Kidney epithelial cell (primary cell): Measurements from ENCODE around the gene RNF4. TPM values are rescaled to one million over a fixed set of nuclear protein-coding genes. Genes with fewer than 3 reads are reported as not detected.

Experiments
- DNase-seq: peaks from one replicate; pipeline ENCODE4 v3.0.0-alpha.2; 2010; ENCODE audit warnings: low read depth
- H3K27me3 ChIP-seq: 2 replicates; pipeline ENCODE4 v1.6.0; 2011; ENCODE audit warnings: low read length; ENCODE audit not compliant: control insufficient read depth, insufficient read depth
- H3K36me3 ChIP-seq: 2 replicates; pipeline ENCODE4 v1.5.1; 2011; ENCODE audit warnings: low read length; ENCODE audit not compliant: control insufficient read depth, insufficient read depth
- H3K4me3 ChIP-seq: 2 replicates; pipeline ENCODE4 v1.5.1; 2011; ENCODE audit warnings: low read depth, mild to moderate bottlenecking, control low read depth, low read length
- CTCF ChIP-seq: IDR thresholded peaks from 2 replicates; pipeline ENCODE4 v1.5.1; 2011; ENCODE audit warnings: mild to moderate bottlenecking, moderate library complexity, low read length, control low read depth, inconsistent platforms; ENCODE audit not compliant: insufficient read depth, poor library complexity, severe bottlenecking
- total RNA-seq: library from RNA; depleted of rRNA; stranded (reverse); fragments of >200 nt; gene quantifications from 2 replicates; pipeline ENCODE4 v1.2.3, GENCODE V29; 2015

Gene RNF4
- total RNA-seq, 1 donor from 2014 or later: 88.7 TPM

- Histone ChIP-seq H3K4me3 (no peak overlapping the region), H3K27me3 (no peaks in the 10 kb centered on the region), H3K36me3 (peaks cover 4% of the 10 kb centered on the region)
- no peak for TF ChIP-seq CTCF
- DNase-seq: no peak
Measured at GRCh38 chr4:2515830-2516550, 47.1 kb downstream of the RNF4 start.

- H3K4me3 ChIP-seq: no peak overlapping the region
- no peak for DNase-seq
- no peak for TF ChIP-seq CTCF
- H3K27me3 ChIP-seq: no peaks in the 10 kb centered on the region
- H3K36me3 ChIP-seq: peaks cover 4% of the 10 kb centered on the region
Measured at GRCh38 chr4:2516635-2517034, 47.7 kb downstream of the RNF4 start.

- no peak overlapping the region for H3K4me3 ChIP-seq
- DNase-seq: no peak
- no peaks in the 10 kb centered on the region for H3K36me3 ChIP-seq
- no peak for TF ChIP-seq CTCF
- H3K27me3 ChIP-seq: no peaks in the 10 kb centered on the region
Measured at GRCh38 chr4:2526559-2526958, 57.7 kb downstream of the RNF4 start.

- no peak for TF ChIP-seq CTCF
- DNase-seq: no peak
- peak overlapping the region; percentile 54 for H3K4me3 ChIP-seq
- H3K27me3 ChIP-seq: no peaks in the 10 kb centered on the region
- no peaks in the 10 kb centered on the region for H3K36me3 ChIP-seq
Measured at GRCh38 chr4:2534904-2535375, 66.0 kb downstream of the RNF4 start.

- peak overlapping the region; percentile 54 for H3K4me3 ChIP-seq
- no peaks in the 10 kb centered on the region for H3K36me3 ChIP-seq
- no peaks in the 10 kb centered on the region for H3K27me3 ChIP-seq
- DNase-seq: no peak
- TF ChIP-seq CTCF: peak; percentile 11
Measured at GRCh38 chr4:2535376-2536192, 66.7 kb downstream of the RNF4 start.
